ENCODE data around the gene SREBF2. TPM values are rescaled to one million over a fixed set of nuclear protein-coding genes. Genes with fewer than 3 reads are reported as not detected.

The SREBF2 gene
- total and polyA plus RNA-seq, 2 of the 8 experiments (the other 6 are each of a cell fraction or from before 2014, with no cell fraction given) = 125 to 144 TPM

DNA sequence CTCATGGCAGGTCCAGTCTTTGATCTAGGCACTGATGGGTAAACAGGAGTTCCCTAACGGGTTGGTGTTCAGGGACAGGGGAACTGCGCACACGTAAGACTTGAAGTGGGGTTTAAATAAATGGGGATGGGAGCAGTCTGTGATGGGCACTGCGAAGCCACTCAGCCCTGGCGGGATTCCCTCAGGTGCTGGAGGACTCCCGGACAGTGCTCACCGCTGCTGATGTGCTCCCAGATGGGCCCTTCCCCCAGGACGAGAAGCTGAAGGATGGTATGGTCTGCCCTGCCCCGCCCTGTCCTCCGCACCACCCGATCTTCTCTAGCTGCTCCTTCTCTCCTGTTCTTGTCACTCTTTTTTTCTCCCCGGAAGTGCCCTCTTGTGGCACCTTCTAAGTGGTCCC is 22.9 kb upstream of the SREBF2 start (continued):
- TF ChIP-seq SRF (IDR thresholded peaks at IDR 0.05; ENCODE audit: low read depth, low read length) (no peak), RBBP5 (IDR thresholded peaks at IDR 0.05; ENCODE audit: borderline replicate concordance, low read depth, low read length) (no peak), SIX5 (IDR thresholded peaks at IDR 0.05; ENCODE audit: low read depth, low read length) (no peak), BCL11A (IDR thresholded peaks at IDR 0.05; ENCODE audit: low read depth in 2 of 2, low read length in 2 of 2) (no peak), ZNF274 (IDR thresholded peaks at IDR 0.05; ENCODE audit: borderline replicate concordance, extremely low read depth, low read length) (no peak), NRF1 (IDR thresholded peaks at IDR 0.05; ENCODE audit: low read depth, low read length) (no peak), CHD2 (IDR thresholded peaks at IDR 0.05; ENCODE audit: low read length) (no peak)

Data from H1 (cell line).